Fibroblast of mammary gland (primary cell): Measurements from ENCODE around the gene LSP1.
A peak's percentile ranks its signal among the peaks of the same experiment; 100 is the strongest.

Source experiments
- DNase-seq: peaks from one replicate; pipeline ENCODE4 v3.0.0-alpha.2; 2010; ENCODE audit warnings: low read depth
- H3K4me3 ChIP-seq: 2 replicates; pipeline ENCODE4 v1.5.1; 2011; ENCODE audit warnings: low read depth, mild to moderate bottlenecking, low read length, moderate library complexity; ENCODE audit not compliant: control insufficient read depth
- TF ChIP-seq, protein P1 (sequence below): conservative IDR thresholded peaks from 2 replicates; pipeline ENCODE4 v1.5.1; 2011; ENCODE audit warnings: low read depth, low read length, inconsistent platforms; ENCODE audit not compliant: control insufficient read depth, insufficient read depth

Gene LSP1

DNA sequence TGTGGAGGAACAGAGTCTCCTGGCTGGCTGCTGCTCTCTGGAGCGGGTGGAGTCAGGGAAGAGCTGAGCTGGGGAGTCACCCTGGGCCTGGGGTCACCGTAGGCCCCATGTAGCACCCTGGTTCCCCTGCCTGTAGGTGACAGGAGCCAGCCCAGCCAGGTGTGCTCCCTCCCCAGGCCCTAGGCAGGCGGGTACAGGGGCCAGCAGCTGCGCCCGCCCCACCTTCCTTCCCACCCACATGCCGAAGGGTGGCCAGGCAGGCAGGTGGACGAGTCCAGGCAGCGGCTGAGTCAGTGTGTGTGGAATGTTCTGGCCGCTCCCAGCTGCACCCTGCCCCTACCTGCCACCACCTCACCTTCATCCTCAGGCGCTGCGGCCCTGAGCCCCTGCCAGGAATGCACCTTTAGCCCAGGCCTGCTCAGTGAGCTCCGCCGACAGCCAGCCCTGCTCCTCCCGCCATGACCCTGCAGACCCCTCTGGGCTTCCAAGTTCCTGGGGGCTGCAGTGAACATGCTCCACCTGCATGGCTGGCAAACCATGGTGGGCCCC lies 18.7 kb upstream of the LSP1 start:
- no peak for DNase-seq
- H3K4me3 ChIP-seq, result no peak overlapping the region
- TF ChIP-seq, protein P1, sequence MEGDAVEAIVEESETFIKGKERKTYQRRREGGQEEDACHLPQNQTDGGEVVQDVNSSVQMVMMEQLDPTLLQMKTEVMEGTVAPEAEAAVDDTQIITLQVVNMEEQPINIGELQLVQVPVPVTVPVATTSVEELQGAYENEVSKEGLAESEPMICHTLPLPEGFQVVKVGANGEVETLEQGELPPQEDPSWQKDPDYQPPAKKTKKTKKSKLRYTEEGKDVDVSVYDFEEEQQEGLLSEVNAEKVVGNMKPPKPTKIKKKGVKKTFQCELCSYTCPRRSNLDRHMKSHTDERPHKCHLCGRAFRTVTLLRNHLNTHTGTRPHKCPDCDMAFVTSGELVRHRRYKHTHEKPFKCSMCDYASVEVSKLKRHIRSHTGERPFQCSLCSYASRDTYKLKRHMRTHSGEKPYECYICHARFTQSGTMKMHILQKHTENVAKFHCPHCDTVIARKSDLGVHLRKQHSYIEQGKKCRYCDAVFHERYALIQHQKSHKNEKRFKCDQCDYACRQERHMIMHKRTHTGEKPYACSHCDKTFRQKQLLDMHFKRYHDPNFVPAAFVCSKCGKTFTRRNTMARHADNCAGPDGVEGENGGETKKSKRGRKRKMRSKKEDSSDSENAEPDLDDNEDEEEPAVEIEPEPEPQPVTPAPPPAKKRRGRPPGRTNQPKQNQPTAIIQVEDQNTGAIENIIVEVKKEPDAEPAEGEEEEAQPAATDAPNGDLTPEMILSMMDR, result no peak

DNA sequence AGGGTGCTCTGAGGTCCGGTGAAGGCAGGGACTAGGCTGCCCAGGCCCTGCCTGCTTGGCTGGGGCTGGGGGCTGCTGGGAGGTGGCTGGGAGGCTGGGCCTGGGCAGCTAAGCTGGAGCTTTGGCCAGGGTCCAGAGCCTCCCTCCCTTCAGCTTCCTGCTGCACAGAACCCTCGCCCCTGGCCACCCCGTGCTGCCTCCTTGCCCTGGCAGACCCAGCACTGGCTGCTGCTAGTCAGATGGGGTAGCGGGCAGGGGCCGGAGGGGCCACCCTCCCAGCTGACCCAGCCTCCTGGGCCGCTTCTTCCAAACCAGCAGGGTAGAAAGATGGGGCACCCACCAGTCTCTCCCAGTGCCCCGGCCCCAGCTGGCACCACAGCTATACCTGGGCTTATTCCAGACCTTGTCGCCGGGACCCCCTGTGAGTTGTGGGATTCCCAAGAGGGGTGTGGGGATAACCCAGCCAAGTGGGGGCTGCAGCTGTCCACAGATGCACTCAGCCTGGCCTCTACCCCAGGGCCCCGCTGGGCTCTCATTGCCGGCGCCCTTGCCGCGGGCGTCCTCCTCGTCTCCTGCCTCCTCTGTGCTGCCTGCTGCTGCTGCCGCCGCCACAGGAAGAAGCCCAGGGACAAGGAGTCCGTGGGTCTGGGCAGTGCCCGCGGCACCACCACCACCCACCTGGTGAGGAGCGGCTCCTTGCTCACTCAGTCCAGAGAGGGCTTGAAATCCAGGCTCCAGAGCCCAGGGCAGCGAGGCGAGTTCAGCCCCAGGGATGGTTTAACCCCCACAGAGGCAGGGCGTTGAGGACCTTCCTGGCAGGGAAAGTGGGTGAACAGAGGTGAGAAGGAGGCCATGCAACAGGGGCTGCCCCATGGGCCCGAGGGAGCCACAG lies 17.9 kb upstream of the LSP1 start, which contains the start of gene SYT8:
Gene SYT8, plus strand, starts transcription at position 212 of the 892 bp plus-strand sequence. Its CDS starts 116 bp downstream, at position 328.
- no peak within 1 kb of the TSS for H3K4me3 ChIP-seq
- no peak for DNase-seq
- TF ChIP-seq, protein P1, result no peak

DNA sequence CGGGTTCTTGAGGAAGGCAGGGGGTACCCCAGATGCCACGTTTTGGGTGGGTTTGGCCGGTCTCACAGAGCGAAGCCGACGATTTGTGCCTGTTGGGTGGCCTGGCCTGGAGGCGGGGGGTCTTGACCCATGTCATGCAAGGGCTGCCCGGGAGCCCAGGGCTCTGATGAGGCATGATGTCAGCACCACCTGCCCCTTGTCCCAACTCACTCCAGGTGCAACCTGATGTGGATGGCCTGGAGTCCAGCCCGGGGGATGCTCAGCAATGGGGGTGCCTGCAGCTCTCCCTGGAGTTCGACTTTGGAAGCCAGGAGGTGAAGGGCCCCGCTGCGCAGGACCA lies 17.2 kb upstream of the LSP1 start:
- no peak for DNase-seq
- H3K4me3 ChIP-seq, result no peak overlapping the region
- TF ChIP-seq, protein P1, result no peak

DNA sequence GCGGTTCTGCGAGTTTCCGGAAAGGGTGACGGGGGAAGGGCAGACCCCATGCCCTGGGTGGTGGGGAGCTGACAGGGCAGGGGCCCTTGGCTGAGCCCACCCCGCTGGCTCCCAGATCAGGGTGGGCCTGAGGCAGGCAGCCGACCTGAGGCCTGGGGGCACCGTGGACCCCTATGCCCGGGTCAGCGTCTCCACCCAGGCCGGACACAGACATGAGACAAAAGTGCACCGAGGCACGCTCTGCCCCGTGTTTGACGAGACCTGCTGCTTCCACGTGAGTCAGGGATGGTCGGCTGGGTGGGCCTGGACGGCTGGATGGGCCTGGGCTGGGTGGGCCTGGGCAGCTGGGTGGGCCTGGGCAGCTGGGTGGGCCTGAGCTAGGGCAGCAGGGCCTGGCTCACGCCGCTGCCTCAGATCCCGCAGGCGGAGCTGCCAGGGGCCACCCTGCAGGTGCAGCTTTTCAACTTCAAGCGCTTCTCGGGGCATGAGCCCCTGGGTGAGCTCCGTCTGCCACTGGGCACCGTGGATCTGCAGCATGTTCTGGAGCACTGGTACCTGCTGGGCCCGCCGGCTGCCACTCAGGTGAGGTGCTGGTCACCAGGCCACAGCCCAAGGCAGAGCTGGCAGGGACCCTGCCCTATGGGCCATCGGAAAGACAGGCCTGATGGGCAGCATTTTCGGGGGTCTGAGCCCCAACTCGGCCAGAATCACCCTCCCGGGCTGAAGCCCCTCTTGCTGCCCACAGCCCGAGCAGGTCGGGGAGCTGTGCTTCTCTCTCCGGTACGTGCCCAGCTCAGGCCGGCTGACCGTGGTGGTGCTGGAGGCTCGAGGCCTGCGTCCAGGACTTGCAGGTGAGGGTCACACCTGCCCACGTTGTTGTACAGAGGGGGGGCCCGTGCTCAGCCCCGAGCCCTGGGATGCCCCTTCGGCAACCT lies 16.6 kb upstream of the LSP1 start:
- H3K4me3 ChIP-seq, result no peak overlapping the region
- DNase-seq, result no peak
- TF ChIP-seq, protein P1, result no peak

DNA sequence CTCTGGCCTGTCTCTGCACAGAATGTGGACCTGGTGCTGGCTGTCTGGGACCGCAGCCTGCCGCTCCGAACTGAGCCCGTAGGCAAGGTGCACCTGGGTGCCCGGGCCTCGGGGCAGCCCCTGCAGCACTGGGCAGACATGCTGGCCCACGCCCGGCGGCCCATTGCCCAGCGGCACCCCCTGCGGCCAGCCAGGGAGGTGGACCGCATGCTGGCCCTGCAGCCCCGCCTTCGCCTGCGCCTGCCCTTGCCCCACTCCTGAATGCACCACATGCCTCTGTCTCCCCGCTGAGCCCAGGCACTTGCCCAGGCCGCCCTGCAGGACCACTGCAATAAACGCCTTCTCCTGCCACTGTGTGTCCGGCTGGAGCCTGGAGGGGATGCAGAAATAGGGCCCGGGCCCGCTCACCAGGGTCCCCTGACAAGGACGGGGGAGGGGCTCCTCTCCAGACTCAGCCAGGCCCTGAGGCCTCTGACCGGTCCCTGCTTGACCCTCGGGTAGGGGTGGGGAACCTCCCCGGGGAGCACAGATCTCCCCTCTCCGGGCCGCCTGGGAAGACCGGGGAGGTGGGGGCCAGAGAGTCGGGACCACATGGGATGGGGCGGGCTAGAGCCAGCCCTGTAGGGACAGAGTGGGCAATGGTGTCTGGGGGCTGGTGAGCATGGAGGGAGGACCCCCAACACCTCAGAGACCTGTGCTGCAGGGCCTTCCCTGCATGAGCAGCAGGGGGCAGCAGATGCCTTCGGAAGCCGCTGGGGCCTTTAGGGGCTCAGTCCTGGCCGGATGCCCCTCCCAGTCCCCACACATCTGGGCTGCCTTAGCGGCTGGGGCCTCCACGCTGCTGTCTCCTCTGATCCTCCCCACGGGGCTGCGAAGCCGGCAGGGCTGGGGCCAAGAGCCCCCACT lies 15.5 kb upstream of the LSP1 start:
- H3K4me3 ChIP-seq, result no peak overlapping the region
- DNase-seq, result peak; percentile 46
- TF ChIP-seq, protein P1, result peak; percentile 80

DNA sequence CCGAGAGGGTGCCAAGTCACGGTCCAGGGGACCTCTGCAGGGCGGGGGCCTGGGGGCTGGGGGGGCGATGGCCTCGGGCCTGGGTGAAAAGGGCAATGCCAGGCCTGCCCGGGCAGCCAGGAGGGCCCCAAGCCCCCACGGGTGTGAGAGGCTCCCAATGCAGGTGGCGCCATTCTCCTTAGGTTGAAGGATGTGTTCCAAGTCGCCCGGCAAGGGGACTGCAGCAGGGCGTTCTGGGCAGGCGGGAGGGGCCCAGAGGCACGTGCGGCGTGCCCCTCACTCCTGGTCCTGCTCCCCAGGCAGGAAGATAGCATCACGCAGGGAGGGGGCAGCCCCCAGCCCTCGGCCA lies 14.8 kb upstream of the LSP1 start:
- no peak for DNase-seq
- TF ChIP-seq, protein P1, result no peak
- H3K4me3 ChIP-seq, result no peak overlapping the region
